NOMO-1 (cell line): ENCODE measurements around the gene SEMA4D.
A peak's percentile ranks its signal among the peaks of the same experiment; 100 is the strongest.

ENCODE experiments used
- DNase-seq, 2 experiments: peaks; one replicate each; lab custom pipeline; 2025; ENCODE audit not compliant: unreplicated experiment in 2 of 2; lab: John Stamatoyannopoulos, UW

The SEMA4D gene

GRCh38 chr9:89497978-89498851 is at the start of gene SEMA4D:
Gene SEMA4D, minus strand, starts transcription at chr9:89498113. Its CDS starts 92,657 bp downstream, at chr9:89405456.
- peak; percentile 42 to 63 for DNase-seq

DNA sequence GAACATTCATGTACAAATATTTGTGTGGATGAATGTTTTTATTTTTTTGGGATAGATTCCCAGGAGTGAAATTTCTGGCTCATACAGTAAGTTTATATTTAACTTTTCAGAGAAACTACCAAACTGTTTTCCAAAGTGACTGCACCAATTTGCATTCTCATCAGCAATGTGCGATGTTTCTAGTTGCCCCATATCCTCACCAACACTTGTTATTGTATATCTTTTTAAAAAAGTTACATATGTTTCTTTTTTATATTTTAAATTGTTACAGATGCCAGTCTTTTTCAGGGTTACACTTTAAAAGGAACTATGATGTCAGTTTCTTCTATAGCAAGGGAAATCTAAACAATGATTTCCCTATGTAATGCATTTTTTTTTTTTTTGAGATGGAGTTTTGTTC is 49.1 kb upstream of the SEMA4D start:
- DNase-seq = no peak

DNA sequence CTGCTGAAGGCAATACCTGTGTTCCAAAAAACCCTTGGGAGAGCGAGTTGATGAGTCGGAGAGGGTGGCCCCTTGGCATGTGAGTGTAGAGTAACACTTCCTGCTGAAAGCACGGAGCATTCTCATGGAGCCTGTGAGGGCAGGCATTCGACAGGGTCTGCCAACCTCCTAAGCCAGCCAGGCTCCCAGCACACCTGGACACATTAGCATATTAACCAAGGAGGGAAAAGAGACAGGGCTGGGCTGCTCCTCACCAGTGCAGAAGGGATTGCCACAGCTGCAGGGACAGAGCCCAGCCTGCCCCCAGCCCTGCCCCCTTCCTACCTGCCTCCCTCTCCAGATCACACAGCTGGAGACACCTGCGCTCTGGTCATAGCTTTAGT is 46.4 kb upstream of the SEMA4D start:
- DNase-seq = no peak

GRCh38 chr9:89543621-89544278 is 45.8 kb upstream of the SEMA4D start:
- no peak for DNase-seq

- DNase-seq = no peak
Observed at GRCh38 chr9:89543111-89543510, 45.2 kb upstream of the SEMA4D start.

DNA sequence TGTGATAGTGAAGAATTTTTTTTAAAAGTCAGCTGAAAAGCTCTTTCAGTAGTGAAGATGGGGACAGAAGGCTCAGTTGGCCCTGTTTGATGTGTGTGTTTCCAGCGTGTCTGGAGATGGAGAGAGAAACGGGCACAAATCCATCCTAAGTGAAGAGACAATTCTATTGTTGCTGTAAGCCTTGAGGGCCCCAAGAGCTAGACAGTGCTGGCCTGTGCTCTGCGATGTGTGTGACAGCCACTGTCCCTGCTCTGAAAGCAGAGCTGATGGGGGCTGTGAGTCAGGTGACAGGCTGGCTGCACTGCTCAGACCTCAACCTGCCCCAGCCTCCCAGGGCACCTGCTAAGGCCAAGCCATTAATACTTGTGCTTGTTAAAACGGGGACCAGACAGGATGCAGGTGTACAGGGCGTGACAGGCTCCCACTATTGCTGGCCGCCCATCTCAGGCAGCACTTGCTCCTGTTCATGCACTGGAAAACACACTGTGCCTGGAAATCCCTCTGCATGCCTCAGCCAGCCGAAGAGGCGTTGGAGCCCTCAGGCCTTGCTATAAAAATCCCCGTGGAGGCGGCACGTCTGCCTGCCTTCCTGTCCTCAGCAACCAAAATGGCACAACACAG is 44.6 kb upstream of the SEMA4D start:
- DNase-seq = no peak

DNA sequence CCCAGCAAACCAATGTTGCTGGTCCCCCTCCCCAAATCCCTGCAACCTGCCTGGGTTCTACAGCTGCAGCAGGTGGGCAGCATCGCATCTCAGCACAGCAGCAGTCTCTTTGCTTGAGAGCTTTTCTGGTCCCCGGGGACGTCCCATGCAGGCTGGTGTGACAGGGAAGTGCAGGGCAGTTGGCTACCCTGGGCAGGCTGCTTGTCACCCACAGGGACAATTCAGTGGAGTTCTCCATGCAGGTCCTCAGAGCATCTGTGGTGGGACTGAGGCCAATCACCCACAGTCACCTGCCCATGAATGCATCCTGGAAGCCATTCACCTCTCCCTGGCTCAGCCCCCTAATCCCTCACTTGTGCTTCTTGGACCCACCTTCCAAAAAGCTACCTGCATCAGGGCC is 43.9 kb upstream of the SEMA4D start:
- DNase-seq = no peak

DNA sequence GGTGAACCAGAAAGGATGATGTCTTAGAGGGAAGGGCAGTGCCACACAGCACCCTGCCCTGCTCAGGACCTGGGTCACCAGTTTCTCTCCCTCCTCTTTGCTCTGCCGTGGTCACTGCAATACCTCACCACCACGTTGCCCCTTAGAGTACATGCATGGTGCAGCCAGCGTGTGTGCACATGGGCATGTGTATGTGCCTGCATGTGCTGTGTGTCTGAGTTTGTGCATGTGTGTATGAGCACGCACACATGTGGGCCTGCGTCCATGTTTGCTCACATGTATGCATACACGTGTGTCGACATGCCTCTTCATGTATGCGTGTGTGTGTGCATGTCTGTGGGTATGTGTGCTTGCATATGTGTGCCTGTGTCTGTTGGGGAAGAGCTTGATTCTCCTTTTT is 41.5 kb upstream of the SEMA4D start:
- no peak for DNase-seq

- DNase-seq = no peak
Observed at GRCh38 chr9:89538871-89539270, 41.0 kb upstream of the SEMA4D start.

DNA sequence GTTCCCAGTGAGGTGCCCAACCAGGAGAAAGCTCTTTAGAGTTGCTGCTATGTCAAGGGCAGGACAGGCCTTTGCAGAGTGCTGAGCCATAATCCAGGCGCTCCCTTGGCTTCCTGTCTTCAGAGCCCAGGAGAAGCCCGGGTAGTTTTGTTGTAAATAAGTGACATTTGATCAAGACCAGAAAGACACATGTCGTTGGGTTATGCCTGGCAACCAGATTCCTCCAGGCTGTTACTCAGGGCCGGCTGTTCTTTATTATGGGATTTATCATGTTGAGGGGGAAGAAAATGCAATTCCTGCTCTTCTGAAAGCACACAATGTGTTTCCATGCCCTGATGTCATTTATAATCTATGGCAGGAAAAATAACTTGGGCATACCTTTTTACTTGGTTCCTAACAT is 39.3 kb upstream of the SEMA4D start:
- DNase-seq = no peak

DNA sequence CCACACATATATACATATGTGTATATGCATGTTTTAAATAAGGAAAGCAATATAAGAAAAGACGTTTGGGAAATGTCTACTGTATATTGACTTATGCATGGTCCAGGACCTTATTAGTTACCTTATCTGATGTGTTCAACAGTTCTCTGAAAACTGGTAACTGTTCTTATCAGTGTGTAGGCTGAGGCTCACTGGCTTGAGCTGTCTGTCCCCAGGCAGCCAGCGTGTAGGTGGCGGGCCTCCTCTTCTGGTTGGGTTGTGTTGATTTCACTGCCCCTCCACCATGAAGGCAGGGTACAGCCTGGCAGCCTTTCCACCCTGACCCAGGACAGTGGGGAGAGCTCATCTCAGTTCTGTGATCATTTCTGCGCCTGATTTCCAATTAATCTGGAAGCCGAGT is 38.7 kb upstream of the SEMA4D start:
- no peak for DNase-seq

DNA sequence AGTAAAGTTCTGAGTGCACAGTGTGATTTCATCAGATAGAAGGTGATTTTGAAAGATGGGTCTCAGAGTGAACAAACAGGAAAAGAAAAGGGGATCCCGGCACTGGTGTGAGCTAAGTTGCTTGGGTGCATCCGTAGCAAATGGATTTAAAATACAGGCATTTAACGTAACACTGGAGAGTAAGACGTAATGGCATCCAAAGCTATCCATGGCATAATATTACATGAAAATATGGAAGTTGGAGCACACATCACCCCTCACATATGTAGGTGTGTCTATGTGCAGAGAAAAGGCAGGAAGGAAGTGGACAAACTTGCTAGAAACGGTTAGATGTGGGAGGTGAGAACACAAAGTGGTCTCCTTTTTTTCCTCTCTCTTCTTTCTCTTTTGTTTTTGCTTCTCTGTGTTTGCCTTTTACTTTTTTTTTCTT is 38.2 kb upstream of the SEMA4D start:
- peak; percentile 21 to 51 for DNase-seq

- no peak for DNase-seq
Observed at GRCh38 chr9:89535461-89535860, 37.5 kb upstream of the SEMA4D start.

- no peak for DNase-seq
Observed at GRCh38 chr9:89534515-89535287, 36.8 kb upstream of the SEMA4D start.

DNA sequence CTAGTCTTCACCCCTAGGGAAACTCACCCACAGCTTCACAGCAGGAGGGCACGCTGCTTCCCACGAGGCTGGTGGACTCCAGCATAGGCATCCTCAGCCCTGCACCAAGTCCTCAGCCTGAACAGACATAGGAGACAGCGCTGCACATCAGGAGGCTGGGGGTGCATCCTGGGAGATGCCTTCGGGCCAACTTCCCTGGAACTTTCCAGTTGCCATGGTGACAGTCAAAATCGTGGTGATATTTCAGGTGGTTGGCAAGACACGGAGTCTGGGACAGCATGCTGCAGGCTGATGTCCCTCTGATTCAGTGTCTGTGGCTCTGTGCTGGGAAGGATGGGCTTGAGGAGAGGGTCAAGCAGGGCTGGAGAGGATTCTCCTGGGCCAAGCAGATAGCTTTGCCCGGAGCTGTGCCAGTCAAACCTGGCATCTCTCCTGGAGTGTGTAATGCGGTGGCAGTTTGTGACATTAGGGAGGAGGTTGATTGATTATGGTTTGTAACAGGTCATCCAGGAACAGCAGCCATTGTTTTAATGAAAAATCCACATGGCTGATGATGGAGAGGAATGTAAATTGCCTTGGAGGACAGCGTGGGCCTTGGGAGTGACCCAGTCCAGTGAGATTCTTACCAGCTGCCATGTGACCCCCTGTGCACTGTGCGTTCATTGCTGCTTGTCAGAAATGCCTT is 35.6 kb upstream of the SEMA4D start:
- DNase-seq = no peak

GRCh38 chr9:89532944-89533343 is 35.0 kb upstream of the SEMA4D start:
- no peak for DNase-seq

- DNase-seq = no peak
Observed at GRCh38 chr9:89532478-89532877, 34.6 kb upstream of the SEMA4D start.

DNA sequence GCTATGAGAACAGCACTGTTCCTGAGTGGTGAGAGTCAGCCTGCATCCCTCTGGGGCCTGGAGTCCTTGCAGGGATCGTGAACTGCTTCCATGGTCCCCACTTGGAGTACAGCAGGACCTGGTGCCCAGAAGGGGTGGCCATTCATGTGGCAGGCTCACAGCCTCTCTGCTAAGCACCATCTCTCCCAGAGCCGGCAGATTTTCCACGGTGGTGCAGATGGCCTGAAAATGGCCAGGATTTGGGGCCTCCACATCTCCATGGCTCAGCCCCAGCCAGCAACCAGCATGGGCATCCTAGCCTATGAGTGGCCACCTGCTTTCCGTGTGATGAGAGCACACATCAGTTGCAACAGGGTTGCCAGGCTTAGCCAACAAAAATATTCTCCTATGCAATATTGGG is 33.9 kb upstream of the SEMA4D start:
- DNase-seq = no peak

DNA sequence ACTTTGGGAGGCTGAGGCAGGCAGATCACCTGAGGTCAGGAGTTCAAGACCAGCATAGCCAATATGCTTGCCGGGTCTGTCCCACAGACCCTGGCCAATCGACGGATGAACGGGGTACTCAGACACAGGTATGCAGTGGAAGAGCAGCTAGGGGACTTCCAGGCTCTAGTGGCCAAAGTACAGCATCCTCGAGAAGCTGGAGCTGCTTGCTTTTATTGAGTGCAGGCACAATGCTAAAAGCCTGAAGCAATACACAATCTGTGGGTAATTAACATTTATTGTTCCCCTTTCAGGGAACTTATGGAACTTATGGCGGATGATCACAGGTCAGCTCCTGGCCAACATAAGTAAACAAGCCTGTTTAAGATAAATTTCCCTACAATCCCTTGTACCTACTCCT is 32.8 kb upstream of the SEMA4D start:
- DNase-seq = peak in 1 of 2 experiments; percentile 23

- DNase-seq = no peak
Observed at GRCh38 chr9:89529243-89530035, 31.5 kb upstream of the SEMA4D start.
